ENCODE data around the gene SHROOM3. TPM values are rescaled to one million over a fixed set of nuclear protein-coding genes. Genes with fewer than 3 reads are reported as not detected.

SHROOM3 gene
- total RNA-seq, 2 donors from 2014 or later, result 142 to 160 TPM

DNA sequence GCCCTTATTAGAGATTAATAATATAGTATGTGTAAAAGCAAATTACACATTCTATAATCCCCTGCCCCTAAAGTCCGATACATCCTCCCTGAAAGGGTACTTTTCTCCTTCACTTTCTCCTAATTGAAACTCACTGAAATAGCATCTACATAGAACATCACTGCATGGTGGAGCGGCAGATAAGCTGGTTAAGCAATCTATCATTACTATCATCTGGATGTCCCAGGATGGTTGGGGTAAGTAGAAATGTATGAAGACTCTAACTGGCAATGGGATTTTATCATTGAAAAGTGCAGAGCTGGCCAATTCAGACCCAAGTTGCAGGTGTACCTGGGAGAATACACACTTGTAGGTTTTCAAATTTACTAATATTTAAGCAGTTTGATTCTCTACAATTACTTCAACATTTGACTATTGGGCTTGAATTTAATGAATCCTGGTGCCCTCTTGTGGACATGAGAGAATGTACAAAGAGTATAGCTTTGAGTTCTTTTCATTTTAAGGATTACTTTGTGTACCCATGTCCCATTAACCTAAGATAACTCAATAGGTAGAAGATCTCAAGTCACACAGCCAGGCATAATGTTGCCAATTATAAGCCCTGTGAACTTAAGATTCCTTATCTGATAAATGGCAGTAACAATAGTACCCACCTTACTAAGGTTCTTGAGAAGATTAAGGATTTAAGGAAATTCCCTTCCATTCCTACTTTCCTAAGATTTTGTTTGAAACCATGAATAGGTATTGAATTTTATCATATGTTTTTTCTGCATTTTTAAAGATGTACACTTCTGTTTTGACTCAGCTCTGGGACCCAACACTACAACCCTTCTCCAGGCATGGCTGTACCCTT lies 69.8 kb downstream of the SHROOM3 start:
- no peak for DNase-seq
- no peaks in the 10 kb centered on the region for H3K4me1 ChIP-seq
- H3K4me3 ChIP-seq, result no peak overlapping the region
- H3K27me3 ChIP-seq, result no peaks in the 10 kb centered on the region
- no peaks in the 10 kb centered on the region for H3K9me3 ChIP-seq
- no peaks in the 10 kb centered on the region for H3K36me3 ChIP-seq
- no peak overlapping the region for H3K27ac ChIP-seq
- H3K9ac ChIP-seq (ENCODE audit: low read depth in 2 of 2, low read length in 2 of 2), result no peak overlapping the region
- TF ChIP-seq, protein P1, sequence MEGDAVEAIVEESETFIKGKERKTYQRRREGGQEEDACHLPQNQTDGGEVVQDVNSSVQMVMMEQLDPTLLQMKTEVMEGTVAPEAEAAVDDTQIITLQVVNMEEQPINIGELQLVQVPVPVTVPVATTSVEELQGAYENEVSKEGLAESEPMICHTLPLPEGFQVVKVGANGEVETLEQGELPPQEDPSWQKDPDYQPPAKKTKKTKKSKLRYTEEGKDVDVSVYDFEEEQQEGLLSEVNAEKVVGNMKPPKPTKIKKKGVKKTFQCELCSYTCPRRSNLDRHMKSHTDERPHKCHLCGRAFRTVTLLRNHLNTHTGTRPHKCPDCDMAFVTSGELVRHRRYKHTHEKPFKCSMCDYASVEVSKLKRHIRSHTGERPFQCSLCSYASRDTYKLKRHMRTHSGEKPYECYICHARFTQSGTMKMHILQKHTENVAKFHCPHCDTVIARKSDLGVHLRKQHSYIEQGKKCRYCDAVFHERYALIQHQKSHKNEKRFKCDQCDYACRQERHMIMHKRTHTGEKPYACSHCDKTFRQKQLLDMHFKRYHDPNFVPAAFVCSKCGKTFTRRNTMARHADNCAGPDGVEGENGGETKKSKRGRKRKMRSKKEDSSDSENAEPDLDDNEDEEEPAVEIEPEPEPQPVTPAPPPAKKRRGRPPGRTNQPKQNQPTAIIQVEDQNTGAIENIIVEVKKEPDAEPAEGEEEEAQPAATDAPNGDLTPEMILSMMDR (IDR thresholded peaks at IDR 0.05), result peak; percentile 57
- intact Hi-C loops (cut with DNase I), result loop anchor here (2.0 to 10.0 kb wide), 2 partner anchors 74 to 320 kb away; no protein-coding TSS in a partner anchor

GRCh38 chr4:76511947-76512346 lies 76.9 kb downstream of the SHROOM3 start:
- Histone ChIP-seq H3K27ac (peak overlapping the region; percentile 63), H3K9me3 (no peaks in the 10 kb centered on the region), H3K36me3 (no peaks in the 10 kb centered on the region), H3K27me3 (no peaks in the 10 kb centered on the region), H3K9ac (ENCODE audit: low read depth in 2 of 2, low read length in 2 of 2) (peak overlapping the region in 1 of 2 donors; percentile 12), H3K4me3 (no peak overlapping the region), H3K4me1 (no peaks in the 10 kb centered on the region)
- DNase-seq, result no peak
- intact Hi-C loops (cut with DNase I), result loop anchor here (2.0 to 5.0 kb wide), 2 partner anchors 237 to 535 kb away; no protein-coding TSS in a partner anchor
- TF ChIP-seq, protein P1 (IDR thresholded peaks at IDR 0.05), result no peak

DNA sequence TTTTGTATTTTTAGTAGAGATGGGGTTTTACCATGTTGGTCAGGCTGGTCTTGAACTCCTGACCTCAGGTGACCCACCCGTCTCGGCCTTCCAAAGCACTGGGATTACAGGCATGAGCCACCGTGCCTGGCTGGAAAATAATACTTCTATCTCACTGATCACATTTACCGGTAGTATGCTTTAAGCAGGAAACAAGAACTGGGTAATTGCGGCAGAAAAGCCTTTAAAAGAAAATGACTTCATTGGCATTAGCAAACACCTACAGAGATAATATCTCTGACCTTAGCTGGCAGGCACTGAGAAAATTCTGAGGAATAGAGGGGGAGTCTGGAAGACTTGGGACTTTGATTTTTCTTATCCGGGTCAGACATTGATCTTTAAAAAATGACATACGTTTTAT lies 78.5 kb downstream of the SHROOM3 start:
- DNase-seq, result no peak
- H3K27ac ChIP-seq, result no peak overlapping the region

DNA sequence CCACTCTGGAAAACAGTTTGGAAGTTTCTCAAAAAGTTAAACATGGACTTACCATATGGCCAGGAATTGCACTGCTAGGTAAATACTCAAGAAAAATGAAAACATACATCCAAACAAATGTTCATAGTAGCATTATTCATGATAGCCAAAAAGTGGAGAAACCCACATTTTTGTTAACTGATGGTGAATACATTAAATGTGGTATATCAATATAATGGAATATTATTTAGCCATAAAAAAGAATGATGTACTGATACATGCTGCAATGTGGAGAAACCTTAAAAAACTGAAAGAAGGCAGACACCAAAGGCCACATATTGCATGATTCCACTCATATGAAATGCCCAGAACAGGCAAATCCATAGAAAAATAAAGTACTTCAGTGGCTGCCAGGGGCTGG lies 79.1 kb downstream of the SHROOM3 start:
- H3K27ac ChIP-seq, result no peak overlapping the region

More for the DNA sequence above, 78.5 kb downstream of the SHROOM3 start:
- no peaks in the 10 kb centered on the region for H3K4me1 ChIP-seq
- no peaks in the 10 kb centered on the region for H3K36me3 ChIP-seq
- intact Hi-C loops (cut with DNase I), result loop anchor here (5.0 kb wide), 1 partner anchor 534 kb away; no protein-coding TSS in a partner anchor
- H3K9me3 ChIP-seq, result no peaks in the 10 kb centered on the region
- no peak overlapping the region for H3K9ac ChIP-seq (ENCODE audit: low read depth in 2 of 2, low read length in 2 of 2)
- H3K27me3 ChIP-seq, result no peaks in the 10 kb centered on the region
- no peak overlapping the region for H3K4me3 ChIP-seq
- TF ChIP-seq, protein P1 (IDR thresholded peaks at IDR 0.05), result no peak

DNA sequence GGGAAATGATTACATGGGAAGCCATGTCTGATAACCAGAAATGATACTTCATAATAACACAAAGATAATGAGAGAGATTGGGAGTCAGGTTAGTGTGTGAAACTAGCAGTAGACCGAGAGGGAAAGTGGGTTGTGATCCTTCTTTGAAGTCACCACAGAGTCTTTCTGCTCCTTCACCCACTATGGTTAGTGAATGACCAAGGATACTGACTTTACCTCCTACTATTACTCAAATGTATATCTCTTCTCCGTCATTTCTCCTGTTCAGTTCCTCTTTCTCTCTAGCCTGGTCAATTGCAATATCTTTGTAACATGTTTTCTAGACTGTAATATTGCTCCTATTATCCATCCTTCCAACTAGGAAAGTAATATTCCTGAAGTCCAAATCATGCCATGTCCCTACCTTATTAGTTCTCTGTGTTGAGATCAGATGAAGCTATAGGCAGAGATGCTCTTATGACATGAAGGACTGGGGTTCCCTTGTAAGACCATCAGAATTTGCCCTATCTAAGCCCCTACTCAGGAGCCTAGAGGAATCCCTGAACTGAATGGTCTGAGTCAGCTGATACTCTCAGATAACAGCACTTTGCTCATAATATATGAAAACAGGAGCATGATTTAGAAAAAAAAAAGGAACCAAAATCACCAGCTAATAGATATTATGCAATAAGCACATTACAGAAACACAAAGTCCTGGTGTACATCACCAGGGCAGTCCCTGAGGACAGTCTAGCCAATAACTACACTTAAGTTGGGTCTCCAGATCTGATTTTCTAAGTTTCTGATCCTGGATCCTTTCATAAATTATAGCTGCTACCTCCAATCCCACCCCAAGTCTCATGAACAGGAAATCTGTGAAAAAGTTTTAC lies 81.2 kb downstream of the SHROOM3 start:
- Histone ChIP-seq H3K36me3 (no peaks in the 10 kb centered on the region), H3K27ac (no peak overlapping the region), H3K27me3 (no peaks in the 10 kb centered on the region), H3K4me1 (no peaks in the 10 kb centered on the region), H3K9ac (ENCODE audit: low read depth in 2 of 2, low read length in 2 of 2) (no peak overlapping the region), H3K9me3 (no peaks in the 10 kb centered on the region), H3K4me3 (no peak overlapping the region)
- DNase-seq, result no peak
- intact Hi-C loops (cut with DNase I), result no loop called here
- TF ChIP-seq, protein P1 (IDR thresholded peaks at IDR 0.05), result no peak

More for the DNA sequence above, 79.1 kb downstream of the SHROOM3 start:
- TF ChIP-seq, protein P1 (IDR thresholded peaks at IDR 0.05), result no peak
- Histone ChIP-seq H3K36me3 (no peaks in the 10 kb centered on the region), H3K4me3 (no peak overlapping the region), H3K4me1 (no peaks in the 10 kb centered on the region), H3K9ac (ENCODE audit: low read depth in 2 of 2, low read length in 2 of 2) (no peak overlapping the region), H3K9me3 (no peaks in the 10 kb centered on the region), H3K27me3 (no peaks in the 10 kb centered on the region)
- intact Hi-C loops (cut with DNase I), result loop anchor here (5.0 kb wide), 1 partner anchor 533 kb away; no protein-coding TSS in a partner anchor
- DNase-seq, result no peak

Measured in colonic mucosa (tissue), 4 donors.